WERI-Rb-1 (cell line): ENCODE results near the gene OR2T35.

ENCODE experiments used
- DNase-seq: peaks from one replicate; pipeline ENCODE4 v3.0.0-alpha.2; 2020
- H3K27ac ChIP-seq: fragments of 250-450 bp; sonication (Bioruptor Pico); 2 replicates; pipeline ENCODE4 v1.5.1; 2020; ENCODE audit warnings: mild to moderate bottlenecking, moderate library complexity
- H3K27me3 ChIP-seq: fragments of 250-450 bp; sonication (Bioruptor Pico); 2 replicates; pipeline ENCODE4 v1.5.1; 2021; ENCODE audit warnings: mild to moderate bottlenecking, low read depth, moderate library complexity; ENCODE audit not compliant: insufficient read depth, severe bottlenecking
- H3K36me3 ChIP-seq: fragments of 250-450 bp; sonication (Bioruptor Pico); 2 replicates; pipeline ENCODE4 v1.5.1; 2020; ENCODE audit warnings: mild to moderate bottlenecking, moderate library complexity
- H3K4me3 ChIP-seq: 2 replicates; pipeline ENCODE4 v1.5.1; 2011; ENCODE audit warnings: low read depth, mild to moderate bottlenecking, control low read depth, low read length
- H3K9me3 ChIP-seq: fragments of 250-450 bp; sonication (Bioruptor Pico); 2 replicates; pipeline ENCODE4 v1.5.1; 2021; ENCODE audit warnings: mild to moderate bottlenecking, moderate library complexity; ENCODE audit not compliant: severe bottlenecking
- CTCF ChIP-seq: IDR thresholded peaks from 2 replicates; pipeline ENCODE4 v1.5.1; 2011; ENCODE audit warnings: low read depth, mild to moderate bottlenecking, control low read depth, inconsistent platforms, low read length

The OR2T35 gene

GRCh38 chr1:248599396-248599795, 45.7 kb downstream of the OR2T35 start:
- Histone ChIP-seq H3K27ac (no peak overlapping the region), H3K36me3 (no peaks in the 10 kb centered on the region), H3K9me3 (no peaks in the 10 kb centered on the region), H3K4me3 (no peak overlapping the region), H3K27me3 (peaks cover 55% of the 10 kb centered on the region)
- TF ChIP-seq CTCF = no peak
- DNase-seq = no peak

GRCh38 chr1:248597589-248597988, 47.5 kb downstream of the OR2T35 start, which contains the start of gene OR2T10:
TSS of gene OR2T10 (minus strand) at chr1:248597700. CDS start at chr1:248593768, 3,932 bp downstream.
- no peak for TF ChIP-seq CTCF
- Histone ChIP-seq H3K27me3 (peaks cover 61% of the 10 kb centered on the region), H3K27ac (no peak within 1 kb of the TSS), H3K36me3 (no peaks in the 10 kb centered on the region), H3K4me3 (no peak within 1 kb of the TSS), H3K9me3 (no peaks in the 10 kb centered on the region)
- no peak for DNase-seq

- no peak for TF ChIP-seq CTCF
- H3K27me3 ChIP-seq = peaks cover 67% of the 10 kb centered on the region
- H3K36me3 ChIP-seq = no peaks in the 10 kb centered on the region
- H3K4me3 ChIP-seq = no peak overlapping the region
- H3K9me3 ChIP-seq = no peaks in the 10 kb centered on the region
- DNase-seq = no peak
- no peak overlapping the region for H3K27ac ChIP-seq
These were observed 48.5 kb downstream of the OR2T35 start for GRCh38 chr1:248596615-248597014.

GRCh38 chr1:248593226-248593625, 51.9 kb downstream of the OR2T35 start:
- no peak for DNase-seq
- Histone ChIP-seq H3K4me3 (no peak overlapping the region), H3K27ac (no peak overlapping the region), H3K27me3 (peaks cover 69% of the 10 kb centered on the region), H3K9me3 (no peaks in the 10 kb centered on the region), H3K36me3 (no peaks in the 10 kb centered on the region)
- TF ChIP-seq CTCF = no peak

GRCh38 chr1:248592655-248593054, 52.4 kb downstream of the OR2T35 start:
- no peak for DNase-seq
- Histone ChIP-seq H3K4me3 (no peak overlapping the region), H3K36me3 (no peaks in the 10 kb centered on the region), H3K27ac (no peak overlapping the region), H3K9me3 (no peaks in the 10 kb centered on the region), H3K27me3 (peaks cover 66% of the 10 kb centered on the region)
- no peak for TF ChIP-seq CTCF

GRCh38 chr1:248590055-248590454, 55.0 kb downstream of the OR2T35 start:
- Histone ChIP-seq H3K27me3 (peaks cover 43% of the 10 kb centered on the region), H3K36me3 (no peaks in the 10 kb centered on the region), H3K4me3 (no peak overlapping the region), H3K27ac (no peak overlapping the region), H3K9me3 (no peaks in the 10 kb centered on the region)
- DNase-seq = no peak
- TF ChIP-seq CTCF = no peak
